OCI-LY1 (cell line): ENCODE measurements around the gene GSG1L.

Source experiments
- H2AFZ ChIP-seq: fragments of 200-600 bp; sonication (generic), shearing (Covaris generic); 2 replicates; pipeline ENCODE4 v1.6.0; 2014; ENCODE audit warnings: antibody characterized with exemption, mild to moderate bottlenecking, low read length
- H3F3A ChIP-seq: fragments of 200-600 bp; sonication (generic), shearing (Covaris generic); 2 replicates; pipeline ENCODE4 v1.6.0; 2014; ENCODE audit warnings: mild to moderate bottlenecking, antibody characterized with exemption, low read length, moderate library complexity; ENCODE audit not compliant: insufficient read depth
- H3K27ac ChIP-seq: fragments of 200-600 bp; sonication (generic); 2 replicates; pipeline ENCODE4 v1.5.1; 2014; ENCODE audit warnings: low read length, mixed run types, mild to moderate bottlenecking, low read depth; ENCODE audit not compliant: poor library complexity, severe bottlenecking
- H3K27me3 ChIP-seq: fragments of 200-600 bp; sonication (generic); 2 replicates; pipeline ENCODE4 v1.6.0; 2014; ENCODE audit warnings: antibody characterized with exemption, mild to moderate bottlenecking, low read length, moderate library complexity; ENCODE audit not compliant: insufficient read depth
- H3K36me3 ChIP-seq: fragments of 200-600 bp; sonication (generic); 2 replicates; pipeline ENCODE4 v1.6.1; 2014; ENCODE audit warnings: mild to moderate bottlenecking, antibody characterized with exemption, low read length, moderate library complexity, mixed read lengths; ENCODE audit not compliant: insufficient read depth
- H3K4me1 ChIP-seq: fragments of 200-600 bp; sonication (generic); 2 replicates; pipeline ENCODE4 v1.5.1; 2014; ENCODE audit warnings: mild to moderate bottlenecking, low read length, moderate library complexity; ENCODE audit not compliant: insufficient read depth, severe bottlenecking
- H3K4me2 ChIP-seq: fragments of 200-600 bp; sonication (generic), shearing (Covaris generic); 2 replicates; pipeline ENCODE4 v1.6.1; 2014; ENCODE audit warnings: low read length
- H3K4me3 ChIP-seq: fragments of 200-600 bp; sonication (generic); 2 replicates; pipeline ENCODE4 v1.5.1; 2014; ENCODE audit warnings: low read length, low read depth, mild to moderate bottlenecking, mixed read lengths; ENCODE audit not compliant: poor library complexity, severe bottlenecking
- H3K79me2 ChIP-seq: fragments of 200-600 bp; shearing (Covaris generic); 2 replicates; pipeline ENCODE4 v1.6.1; 2016; ENCODE audit warnings: mixed run types, low read length, mixed read lengths; ENCODE audit not compliant: insufficient read depth
- H3K9ac ChIP-seq: fragments of 200-600 bp; sonication (generic), shearing (Covaris generic); 2 replicates; pipeline ENCODE4 v1.6.1; 2014; ENCODE audit warnings: mild to moderate bottlenecking, low read length, mixed read lengths
- H3K9me2 ChIP-seq: fragments of 200-600 bp; sonication (generic), shearing (Covaris generic); 2 replicates; pipeline ENCODE4 v1.6.1; 2014; ENCODE audit warnings: low read depth, mild to moderate bottlenecking, low read length, mixed read lengths
- H3K9me3 ChIP-seq: fragments of 200-600 bp; shearing (Covaris generic); 2 replicates; pipeline ENCODE4 v1.6.1; 2014; ENCODE audit warnings: low read length, mixed read lengths
- H4K20me1 ChIP-seq: fragments of 200-600 bp; sonication (generic), shearing (Covaris generic); 2 replicates; pipeline ENCODE4 v1.6.0; 2016; ENCODE audit warnings: mild to moderate bottlenecking, low read length; ENCODE audit not compliant: insufficient read depth
- CTCF ChIP-seq: fragments of 200-600 bp; sonication (generic), shearing (Covaris generic); IDR thresholded peaks from 2 replicates; pipeline ENCODE4 v1.5.1; 2017; ENCODE audit warnings: mild to moderate bottlenecking, antibody characterized with exemption, low read length, moderate library complexity, mixed read lengths
- EZH2 ChIP-seq: fragments of 200-600 bp; sonication (generic), shearing (Covaris generic); IDR thresholded peaks from 2 replicates; pipeline ENCODE4 v1.8.0; 2017; ENCODE audit warnings: borderline replicate concordance, mixed run types, mild to moderate bottlenecking, antibody characterized with exemption, low read length, moderate library complexity, mixed read lengths

The GSG1L gene

GRCh38 chr16:28069971-28070794 is 6.7 kb upstream of the GSG1L start:
- Histone ChIP-seq H3K27me3 (no peaks in the 10 kb centered on the region), H3K27ac (no peak overlapping the region), H3K4me1 (no peaks in the 10 kb centered on the region), H4K20me1 (no peaks in the 10 kb centered on the region), H3K79me2 (no peaks in the 10 kb centered on the region), H2AFZ (no peak overlapping the region), H3K36me3 (no peaks in the 10 kb centered on the region), H3K4me2 (no peak overlapping the region), H3K9me3 (no peaks in the 10 kb centered on the region), H3K4me3 (no peak overlapping the region), H3F3A (no peaks in the 10 kb centered on the region), H3K9me2 (no peaks in the 10 kb centered on the region), H3K9ac (no peak overlapping the region)
- no peak for TF ChIP-seq EZH2
- no peak for TF ChIP-seq CTCF

GRCh38 chr16:28068976-28069375 is 5.5 kb upstream of the GSG1L start:
- Histone ChIP-seq H3K27ac (no peak overlapping the region), H3K79me2 (no peaks in the 10 kb centered on the region), H3K4me1 (no peaks in the 10 kb centered on the region), H3K4me2 (no peak overlapping the region), H3K9ac (no peak overlapping the region), H4K20me1 (no peaks in the 10 kb centered on the region), H3K4me3 (no peak overlapping the region), H3K36me3 (no peaks in the 10 kb centered on the region), H3K9me2 (no peaks in the 10 kb centered on the region), H3K27me3 (no peaks in the 10 kb centered on the region), H3F3A (no peaks in the 10 kb centered on the region), H3K9me3 (no peaks in the 10 kb centered on the region), H2AFZ (no peak overlapping the region)
- TF ChIP-seq CTCF (no peak), EZH2 (no peak)

DNA sequence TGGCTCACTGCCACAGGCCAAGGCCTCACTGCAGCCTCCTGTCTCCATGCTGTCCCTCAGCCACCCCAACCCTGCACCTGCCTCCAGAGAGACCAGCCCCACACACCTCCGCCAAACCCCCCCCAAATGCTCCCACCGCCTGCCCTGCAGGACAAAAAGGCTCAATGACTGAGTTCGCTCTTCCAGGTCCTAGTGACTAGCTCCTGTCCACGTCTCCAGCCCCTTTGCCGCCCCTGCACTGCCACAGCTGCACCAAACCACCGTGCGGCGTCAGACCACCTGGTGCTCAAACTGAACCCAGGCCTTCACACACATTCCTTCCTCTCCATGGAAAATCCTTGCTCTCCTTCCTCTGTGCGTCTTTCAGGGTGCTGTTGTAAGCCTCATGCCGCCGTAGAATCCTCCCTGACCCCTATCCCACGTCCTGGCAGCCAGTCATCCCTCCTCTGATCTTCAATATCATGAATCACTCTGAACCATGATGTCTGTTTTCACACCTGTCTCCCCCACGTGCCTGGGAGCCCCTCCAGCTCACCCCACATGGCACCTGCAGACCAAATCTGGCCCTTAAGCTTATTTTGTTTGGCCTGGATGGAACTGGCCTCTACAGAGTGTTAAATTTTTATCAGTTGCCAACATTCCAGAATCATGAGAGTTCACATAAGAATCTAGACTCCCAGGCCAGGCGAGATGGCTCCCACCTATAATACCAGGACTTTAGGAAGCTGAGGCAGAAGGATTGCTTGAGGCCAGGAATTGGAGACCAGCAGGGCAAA is 4.3 kb upstream of the GSG1L start:
- TF ChIP-seq CTCF (no peak), EZH2 (no peak)

More for the DNA sequence above, 4.3 kb upstream of the GSG1L start:
- Histone ChIP-seq H3K9ac (no peak overlapping the region), H3K79me2 (no peaks in the 10 kb centered on the region), H2AFZ (no peak overlapping the region), H3F3A (no peaks in the 10 kb centered on the region), H3K4me2 (no peak overlapping the region), H3K9me3 (no peaks in the 10 kb centered on the region), H3K36me3 (no peaks in the 10 kb centered on the region), H3K27me3 (no peaks in the 10 kb centered on the region), H3K9me2 (no peaks in the 10 kb centered on the region), H3K4me3 (no peak overlapping the region), H3K27ac (no peak overlapping the region), H4K20me1 (no peaks in the 10 kb centered on the region), H3K4me1 (no peaks in the 10 kb centered on the region)
